HK-2 (cell line): ENCODE results near the gene ST3GAL3.
"Not testable (repeated sequence)": the region's sequence is repeated elsewhere in the genome, so short reads cannot be mapped to it uniquely, and the experiment has no call there.

Experiments used
- DNase-seq: peaks from one replicate; pipeline ENCODE4 v3.0.0-alpha.2; 2018; ENCODE audit not compliant: unreplicated experiment

The ST3GAL3 gene

DNA sequence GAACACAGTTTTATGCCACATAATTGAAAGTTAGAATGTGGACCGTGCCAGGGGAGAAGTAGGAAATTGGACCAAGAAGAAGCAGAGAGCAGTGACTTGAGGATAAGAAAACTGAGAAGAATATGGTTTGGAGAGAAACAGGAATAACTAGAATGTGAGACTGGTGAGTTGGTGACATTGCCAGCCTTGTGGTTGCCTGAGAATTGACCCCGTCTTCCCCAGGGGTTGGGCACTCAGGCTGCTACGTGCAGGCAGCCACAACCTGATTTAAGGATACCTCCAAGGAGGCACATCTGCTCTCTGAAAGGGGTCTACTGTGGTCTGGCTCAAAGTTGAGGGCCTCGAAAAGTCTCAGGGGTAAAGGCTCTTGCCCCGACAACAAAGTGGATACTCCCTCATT is 114.1 kb downstream of the ST3GAL3 start:
- no peak for DNase-seq

DNA sequence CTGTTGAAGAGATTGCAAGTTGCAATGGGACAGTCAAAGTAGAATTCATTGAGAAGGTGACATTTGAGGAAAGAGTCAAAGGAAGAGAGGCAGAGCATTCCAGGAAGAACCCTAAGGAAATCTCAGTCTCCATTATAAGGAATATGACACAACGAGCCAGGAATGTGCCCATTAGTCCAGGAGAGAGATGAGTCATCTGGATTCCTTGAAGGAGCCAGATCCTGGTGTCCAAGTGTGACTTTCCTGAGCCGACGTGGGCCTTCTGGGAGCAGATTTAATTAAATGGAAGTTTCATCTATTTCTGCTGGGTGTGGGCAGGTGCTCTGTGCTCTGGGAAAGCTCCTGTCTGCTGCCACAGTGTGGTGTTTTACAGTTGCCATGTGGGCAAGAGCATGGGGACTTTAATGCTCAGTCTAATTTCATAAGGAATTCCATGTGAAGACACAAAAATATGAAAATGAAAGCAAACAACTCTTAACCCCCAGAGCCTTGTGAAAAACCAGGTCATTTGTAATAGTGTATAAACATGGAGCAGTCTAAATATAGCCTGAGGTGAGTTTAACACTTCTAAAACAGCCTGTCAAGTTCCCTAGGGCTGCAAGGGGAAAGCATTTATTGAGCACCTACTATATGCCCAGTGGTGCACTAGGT is 114.8 kb downstream of the ST3GAL3 start:
- DNase-seq = peak; percentile 56

DNA sequence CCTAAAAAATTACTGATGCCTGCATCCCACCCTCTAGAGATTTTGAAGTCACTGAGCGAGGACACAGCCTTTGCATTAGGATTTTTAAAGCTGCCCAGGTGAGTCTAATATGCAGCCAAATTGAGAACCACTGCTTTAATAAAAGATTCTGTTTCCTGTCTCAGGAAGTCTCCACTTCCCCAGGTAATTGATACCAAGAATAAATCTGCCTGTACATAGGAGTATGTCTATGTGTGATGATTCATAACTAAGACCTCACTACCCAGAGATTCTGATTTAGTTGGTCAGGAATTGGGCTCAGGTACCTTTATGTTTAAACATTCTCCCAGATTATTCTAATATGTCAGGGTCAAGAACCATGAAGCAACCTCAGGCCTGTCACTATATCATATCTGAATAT is 117.5 kb downstream of the ST3GAL3 start:
- DNase-seq = no peak

DNA sequence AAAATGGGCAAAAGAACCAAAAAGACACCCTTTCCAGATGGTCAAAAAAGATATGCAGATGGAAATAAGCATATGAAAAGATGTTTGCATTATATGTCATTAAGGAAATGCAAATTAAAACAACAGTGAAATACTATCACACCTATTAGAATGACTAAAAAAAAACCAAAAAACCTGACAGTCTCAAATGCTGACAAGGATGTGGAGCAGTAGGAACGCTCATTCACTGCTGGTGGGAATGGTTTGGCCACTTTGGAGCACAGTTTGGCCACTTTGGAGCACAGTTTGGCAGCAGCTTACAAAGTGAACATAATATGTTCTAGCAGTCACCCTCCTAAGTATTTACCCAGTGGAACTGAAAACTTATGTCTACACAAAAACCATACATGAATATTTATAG is 121.2 kb downstream of the ST3GAL3 start:
- no peak for DNase-seq

DNA sequence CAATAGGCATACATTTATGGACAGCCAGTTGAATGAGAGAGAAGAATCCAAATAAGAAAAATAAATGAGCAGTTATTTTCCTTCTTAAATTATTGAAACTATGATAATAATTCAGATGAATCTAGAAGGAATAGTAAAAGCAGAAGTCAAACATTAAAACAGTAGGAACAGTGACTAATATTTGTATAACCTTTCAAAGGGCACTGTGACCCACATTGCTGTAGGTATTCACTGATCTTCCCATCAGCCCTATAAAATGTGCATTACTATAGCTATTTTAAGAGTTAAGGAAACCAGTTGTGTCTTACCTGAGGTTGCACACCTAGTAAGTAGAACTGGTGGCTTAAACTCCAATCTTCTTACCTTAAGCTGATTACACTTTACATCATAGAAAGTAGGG is 123.5 kb downstream of the ST3GAL3 start:
- no peak for DNase-seq

DNA sequence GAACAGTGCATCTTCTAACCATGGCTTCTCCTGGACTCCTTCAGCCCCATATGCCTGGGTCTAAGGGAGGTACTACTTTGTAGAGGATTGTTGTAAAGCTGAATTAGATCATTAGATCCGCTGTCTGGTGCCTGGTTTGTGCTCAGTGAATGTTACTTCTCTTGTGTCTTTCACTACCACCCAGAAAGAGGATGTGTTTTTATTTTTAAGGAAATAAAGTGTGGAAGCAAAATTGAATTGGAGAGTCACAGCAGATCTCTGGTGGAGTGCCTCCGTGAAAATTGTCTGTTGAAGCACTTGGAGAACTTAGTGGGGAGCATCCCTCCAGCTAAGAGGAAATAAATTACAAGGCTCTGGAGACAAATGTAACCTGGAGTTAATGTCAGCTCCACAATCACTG is 124.5 kb downstream of the ST3GAL3 start:
- DNase-seq = no peak

DNA sequence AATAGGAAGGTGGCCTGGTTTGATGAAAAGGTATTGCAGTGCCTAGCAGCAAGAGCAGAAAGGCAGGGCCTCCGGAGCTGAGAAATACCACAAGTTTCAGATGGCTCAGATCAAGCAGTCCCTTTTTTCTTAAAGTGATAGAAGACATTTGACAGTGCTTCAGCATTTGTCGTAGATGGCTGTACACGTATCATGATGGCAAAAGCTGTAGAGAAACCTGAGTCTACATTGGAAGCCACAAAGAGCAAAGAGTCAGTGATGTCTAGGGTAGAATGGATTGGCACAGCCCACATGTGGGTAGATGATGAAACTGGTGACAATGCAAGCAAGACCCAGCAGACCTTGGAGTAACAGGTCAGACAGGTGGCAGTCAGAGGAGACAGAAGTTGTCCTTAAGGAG is 124.9 kb downstream of the ST3GAL3 start:
- no peak for DNase-seq

DNA sequence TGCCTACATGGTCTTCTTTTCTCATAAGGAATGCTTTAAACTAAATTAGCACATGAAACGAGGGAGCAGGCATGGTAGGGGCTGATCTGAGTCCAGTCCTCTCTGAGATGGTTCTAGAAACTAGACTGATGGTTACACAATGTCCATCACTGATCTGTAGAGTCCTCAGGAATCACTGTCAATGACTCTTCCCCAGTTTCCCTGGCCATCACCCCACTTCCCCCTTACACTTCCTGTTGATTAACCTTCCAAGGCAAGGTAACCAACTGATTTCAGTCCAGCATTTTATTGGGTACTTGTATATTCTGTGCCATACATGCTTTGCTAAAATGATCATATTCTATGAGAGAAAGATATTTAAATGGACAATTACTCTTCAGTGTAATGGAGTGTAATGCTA is 125.7 kb downstream of the ST3GAL3 start:
- no peak for DNase-seq

DNA sequence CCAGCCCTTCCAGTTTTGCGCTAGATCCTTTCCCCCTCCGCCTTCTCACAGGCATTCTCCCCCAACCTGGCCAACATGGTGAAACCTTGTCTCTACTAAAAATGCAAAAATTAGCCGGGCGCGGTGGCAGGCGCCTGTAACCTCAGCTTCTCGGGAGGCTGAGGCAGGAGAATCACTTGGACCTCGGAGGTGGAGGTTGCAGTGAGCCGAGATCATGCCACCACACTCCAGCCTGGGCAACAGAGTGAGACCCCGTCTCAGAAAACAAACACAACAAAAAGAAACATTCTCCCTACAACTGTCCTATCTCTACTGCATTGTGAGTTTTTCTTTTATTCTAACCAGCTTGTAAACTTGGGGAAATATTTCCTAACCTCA is 126.6 kb downstream of the ST3GAL3 start:
- DNase-seq = not testable (repeated sequence)

DNA sequence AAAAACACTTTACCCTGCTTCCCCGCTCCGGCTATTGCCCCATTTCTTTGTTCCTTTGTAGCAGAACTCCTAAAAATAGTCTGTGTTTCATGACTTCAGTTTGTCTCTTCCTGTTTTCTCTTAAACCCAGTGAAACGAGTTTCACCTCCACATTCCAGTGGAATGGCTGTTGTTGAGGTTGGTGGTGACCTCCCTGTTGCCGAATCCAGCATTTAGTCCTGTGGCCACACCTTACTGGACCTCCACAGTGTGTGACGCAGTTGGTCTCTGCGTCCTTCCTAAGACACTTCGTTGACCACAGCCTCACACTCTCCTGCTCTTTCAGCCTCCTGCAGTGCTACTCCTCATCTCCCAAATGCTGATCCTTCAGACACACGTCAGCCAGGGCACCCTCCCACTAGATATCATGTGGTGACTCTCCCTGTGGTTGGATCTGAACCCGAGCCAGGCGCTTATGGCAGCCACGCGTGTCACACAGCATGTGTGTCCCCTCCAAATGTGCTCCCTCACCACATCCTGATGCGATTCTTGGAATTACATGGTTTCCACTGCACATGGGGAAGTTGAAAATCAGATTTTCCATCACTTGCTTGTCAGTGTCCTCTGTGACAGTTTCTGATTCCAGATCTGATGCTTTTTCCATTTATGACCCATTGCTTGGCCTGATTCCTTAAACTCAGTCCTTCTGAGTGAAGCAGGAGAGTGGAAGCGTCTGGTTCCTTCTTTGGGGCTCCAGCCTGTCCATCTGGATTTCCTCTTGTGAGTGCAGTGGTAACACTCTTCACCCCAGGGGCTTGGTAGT is 127.1 kb downstream of the ST3GAL3 start:
- no peak for DNase-seq

DNA sequence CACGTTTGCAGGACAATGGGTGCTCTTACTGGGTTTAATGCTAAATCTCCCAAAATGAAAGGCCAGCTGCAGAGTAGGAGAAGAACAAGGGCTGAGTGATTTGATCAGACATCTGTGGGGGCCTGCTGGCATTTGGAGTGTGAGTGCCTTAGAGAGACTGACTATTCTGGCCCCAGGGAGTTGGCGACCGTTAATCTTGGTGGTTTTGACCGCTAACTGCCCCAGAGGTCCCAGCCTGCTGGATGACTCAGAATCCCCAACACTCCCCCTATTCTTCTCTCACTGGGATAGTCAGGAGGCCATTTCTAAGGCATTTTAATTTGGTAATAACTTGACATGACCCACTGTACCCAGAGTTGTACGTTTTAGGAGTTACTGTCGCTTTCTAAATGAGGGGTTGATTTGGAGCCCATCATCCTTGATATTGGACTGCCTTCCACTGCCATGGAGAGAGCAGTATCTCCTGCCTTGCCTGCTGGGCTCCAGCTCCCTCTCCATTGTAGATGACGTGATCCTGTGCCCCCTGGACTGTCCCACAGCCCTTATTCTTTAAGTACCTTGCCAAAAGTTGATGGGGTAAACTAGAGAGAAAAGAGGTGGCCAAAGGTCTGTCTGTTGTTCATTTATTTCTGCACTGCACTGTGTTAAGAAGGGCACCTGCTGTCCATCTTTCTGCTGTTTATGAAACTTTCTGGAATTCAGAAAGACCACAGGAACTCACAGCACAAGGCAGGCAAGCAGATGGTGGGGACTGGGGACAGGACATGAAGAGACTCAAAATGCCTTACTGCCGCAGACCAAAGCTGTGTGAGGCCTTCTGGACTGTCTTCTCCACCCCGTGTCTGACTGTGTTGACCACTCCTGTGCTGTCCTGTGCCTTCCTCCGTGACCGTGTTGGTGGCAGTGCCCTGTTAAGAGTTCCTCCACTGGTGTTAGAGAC is 128.0 kb downstream of the ST3GAL3 start:
- DNase-seq = peak; percentile 53

DNA sequence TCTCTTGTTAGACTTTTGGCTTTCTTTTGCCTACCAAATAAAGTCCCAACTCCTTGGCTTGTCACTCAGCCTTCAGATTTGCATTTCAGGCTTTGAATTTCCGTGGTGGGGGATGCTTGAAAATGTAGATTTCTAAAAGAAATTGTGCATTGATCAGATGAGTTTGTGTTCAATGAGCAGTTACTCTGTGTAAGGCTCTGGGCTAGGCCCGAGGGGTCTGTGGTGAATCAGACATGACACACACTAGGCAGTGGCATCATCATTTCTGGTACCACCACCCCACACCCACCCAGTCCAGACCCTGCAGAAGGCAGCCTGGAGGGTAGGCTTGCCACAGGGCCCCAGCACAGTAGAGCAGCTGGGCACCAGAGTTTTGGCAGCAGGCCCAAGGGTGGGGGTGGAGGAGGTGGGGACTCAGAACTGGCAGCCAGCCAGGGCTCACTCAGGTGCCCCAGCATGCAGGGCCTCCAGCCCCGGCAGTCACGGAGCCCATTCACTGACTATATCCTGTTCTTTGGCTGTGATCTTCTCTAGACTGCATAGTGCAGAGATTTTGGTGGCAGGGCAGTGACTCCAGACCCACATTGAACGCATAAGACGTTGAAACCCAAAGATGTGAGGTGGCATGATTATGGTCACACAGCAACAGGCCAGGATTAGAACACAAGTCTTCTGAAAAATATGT is 129.1 kb downstream of the ST3GAL3 start:
- peak; percentile 84 for DNase-seq

DNA sequence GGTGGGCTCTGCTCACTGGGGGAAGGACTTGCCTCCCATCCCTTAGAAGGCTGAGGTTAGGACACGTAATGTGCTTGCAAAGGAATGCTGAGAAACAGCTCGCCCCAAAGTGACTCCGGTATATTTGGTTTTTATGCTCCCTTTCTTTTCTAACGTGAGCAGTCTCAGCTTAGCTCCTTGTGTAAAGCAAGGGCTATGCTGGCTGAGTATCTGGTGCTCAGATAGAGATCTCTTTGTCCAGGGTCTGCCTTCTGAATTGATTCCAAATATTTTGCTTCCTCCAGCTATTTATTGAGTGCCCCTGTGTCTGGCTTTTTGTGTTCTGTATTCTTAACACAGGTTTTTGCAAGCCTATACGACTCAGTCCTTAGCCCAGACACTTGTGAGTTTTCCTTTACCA is 131.7 kb downstream of the ST3GAL3 start:
- no peak for DNase-seq

DNA sequence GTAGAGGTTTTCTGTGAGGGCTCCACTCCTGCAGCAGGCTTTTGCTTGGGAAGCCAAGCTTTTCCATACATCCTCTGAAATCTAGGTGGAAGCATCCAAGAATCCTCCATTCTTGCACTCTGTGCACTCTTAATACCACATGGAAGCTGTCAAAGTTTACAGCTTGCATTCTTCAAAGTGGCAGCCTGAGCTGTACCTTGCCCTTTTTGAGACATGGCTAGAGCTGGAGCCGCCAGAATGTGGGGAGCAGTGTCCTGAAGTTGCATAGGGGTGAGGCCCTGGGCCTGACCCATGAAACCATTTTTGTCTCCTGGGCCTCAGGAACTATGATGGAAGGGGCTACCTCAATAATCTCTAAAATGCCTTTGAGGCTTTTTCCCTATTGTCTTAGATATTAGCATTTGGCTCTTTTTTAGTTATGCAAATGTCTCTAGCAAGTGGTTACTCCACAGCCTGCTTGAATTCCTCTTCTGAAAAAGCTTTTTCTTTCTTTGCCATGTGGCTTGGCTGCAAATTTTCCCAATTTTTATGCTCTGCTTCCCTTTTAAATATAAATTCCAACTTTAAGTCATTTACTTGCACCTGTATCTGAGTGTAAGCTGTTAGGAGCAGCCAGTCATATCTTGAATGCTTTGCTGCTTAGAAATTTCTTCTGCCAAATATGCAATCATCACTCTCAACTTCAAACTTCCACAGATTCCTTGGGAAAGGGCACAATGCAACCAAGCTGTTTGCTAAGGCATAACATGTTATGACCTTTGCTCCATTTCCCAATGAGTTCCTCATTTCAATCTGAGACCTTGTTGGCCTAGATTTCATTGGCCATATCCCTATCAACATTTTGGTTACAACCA is 134.2 kb downstream of the ST3GAL3 start:
- DNase-seq = no peak

DNA sequence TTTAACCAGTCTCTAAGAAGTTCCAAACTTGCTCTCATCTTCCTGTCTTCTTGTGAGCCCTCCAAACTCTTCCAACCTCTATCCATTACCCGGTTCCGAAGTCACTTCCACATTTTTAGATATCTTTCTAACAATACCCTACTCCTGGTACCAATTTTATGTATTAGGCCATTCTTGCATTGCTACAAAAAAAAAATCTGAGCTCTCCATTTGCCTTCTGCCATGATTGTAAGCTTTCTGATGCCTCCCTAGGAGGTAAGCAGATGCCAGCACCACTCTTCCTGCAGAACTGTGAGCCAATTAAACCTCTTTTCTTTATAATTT is 134.8 kb downstream of the ST3GAL3 start:
- DNase-seq = no peak

DNA sequence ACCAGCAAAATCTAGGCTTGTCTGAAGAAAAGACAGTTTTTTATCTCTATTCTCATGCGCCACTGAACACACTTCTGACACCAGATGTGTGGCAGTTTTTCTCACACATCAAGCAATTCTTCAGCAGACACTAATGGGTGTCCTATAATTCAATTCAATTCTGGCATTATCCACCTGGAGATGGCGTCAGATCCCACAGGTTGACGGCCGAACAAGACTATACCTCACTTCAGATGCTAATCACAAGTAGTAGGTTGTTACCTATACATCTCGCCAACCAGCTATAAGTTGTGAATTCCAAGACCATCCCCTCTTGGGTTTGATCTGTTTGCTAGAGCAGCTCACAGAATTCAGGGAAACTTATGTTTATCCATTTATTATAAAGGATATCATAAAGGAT is 136.3 kb downstream of the ST3GAL3 start:
- no peak for DNase-seq

DNA sequence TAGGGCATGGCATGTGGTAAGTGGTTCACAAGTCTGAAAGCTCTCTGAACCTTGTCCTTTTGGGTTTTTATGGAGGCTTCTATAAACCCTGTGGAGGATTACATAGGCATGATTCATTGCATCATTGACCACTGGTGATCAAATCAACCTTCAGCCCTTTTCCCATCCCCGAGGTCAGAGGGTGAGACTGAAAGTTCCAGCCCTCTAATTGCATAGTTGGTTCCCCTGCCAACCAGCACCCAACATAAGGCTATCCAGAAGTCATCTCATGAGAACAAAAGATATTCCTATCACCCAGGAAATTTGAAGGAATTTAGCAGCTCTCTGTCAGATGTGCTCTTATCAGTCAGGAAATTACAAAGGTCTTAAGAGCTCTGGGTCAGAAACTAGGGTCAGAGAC is 136.8 kb downstream of the ST3GAL3 start:
- no peak for DNase-seq

DNA sequence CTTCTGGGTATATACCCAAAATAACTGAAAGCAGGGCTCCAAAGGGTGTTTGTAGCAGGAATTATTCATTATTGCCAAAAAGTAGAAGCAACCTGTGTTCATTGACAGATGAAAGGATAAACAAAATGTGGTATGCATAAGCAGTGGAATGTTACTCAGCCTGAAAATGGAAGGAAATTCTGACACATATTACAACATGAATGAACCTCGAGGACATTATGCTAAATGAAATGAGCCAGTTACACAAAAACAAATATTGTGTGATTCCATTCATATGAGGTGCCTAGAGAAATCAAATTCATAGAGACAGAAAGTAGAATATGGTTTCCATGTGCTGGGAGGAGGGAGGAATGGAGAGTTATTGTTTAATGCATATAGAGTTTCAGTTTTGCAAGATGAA is 140.0 kb downstream of the ST3GAL3 start:
- DNase-seq = no peak

DNA sequence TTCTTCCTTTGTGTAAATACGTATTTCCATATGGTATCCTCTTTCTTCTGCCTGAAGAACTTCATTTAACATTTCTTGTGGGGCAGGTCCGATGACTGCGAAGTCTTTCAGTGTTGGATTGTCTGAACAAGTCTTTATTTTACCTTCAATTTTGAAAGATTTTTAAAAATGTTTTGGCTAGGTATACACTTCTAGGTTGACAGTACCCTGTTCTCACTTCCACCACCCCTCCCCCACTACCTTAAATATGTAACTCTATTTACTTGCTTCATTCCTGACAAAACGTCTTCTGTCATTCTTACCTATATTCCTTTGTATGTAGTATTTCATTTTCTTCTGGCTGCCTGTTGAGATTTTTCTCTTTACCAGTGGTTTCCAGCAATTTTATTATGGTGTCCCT is 140.5 kb downstream of the ST3GAL3 start:
- DNase-seq = no peak

DNA sequence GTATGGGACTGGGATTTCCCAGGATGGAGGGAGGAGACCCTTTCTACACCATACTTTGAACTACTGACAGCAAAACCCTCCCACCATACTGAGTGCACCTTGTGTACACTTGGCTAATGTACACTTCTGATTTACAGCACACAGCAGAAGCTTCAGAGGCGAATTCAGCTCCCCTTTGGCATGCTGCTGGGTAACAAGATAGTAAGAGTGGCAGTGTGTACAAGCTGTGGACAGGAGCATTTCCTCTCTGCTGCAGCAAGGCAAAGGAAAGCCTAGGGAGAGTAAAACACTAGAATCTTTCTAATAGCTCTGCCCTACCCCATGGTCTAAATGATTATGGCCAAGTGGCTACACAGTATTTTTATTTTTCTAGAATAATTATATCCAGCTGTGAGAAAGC is 142.3 kb downstream of the ST3GAL3 start:
- DNase-seq = no peak

DNA sequence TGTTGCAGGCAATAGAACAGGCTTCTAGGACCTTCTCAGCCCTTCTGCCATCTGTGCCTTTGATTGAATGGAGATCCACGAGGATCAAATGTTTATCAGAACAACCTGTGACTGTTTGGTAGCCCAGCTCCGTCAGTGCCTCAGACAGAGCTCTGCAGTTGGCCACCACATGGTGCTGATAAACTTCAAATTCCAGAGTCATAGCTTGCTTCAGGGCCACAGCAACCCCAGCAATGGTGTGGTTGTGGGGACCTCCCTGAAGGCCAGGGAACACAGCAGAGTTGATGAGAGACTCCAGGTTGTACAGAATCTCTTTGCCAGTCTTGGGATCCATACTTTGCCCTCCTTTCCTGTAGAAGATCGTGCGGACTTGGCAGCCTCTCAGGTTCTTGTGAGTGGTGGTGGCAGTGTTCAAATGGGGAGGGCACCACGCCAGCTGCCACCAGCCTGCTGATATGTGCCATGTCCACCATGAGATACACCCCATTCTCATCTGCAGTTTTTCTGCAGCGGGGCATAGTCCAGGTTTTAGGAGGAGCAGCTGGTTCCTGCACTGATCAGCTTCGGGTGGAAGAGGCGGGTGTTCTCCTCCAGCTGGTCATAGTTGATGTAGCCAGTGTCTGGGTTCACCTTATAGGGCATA is 143.4 kb downstream of the ST3GAL3 start:
- no peak for DNase-seq
